ENCODE results near the gene AIF1L. TPM values are rescaled to one million over a fixed set of nuclear protein-coding genes. Genes with fewer than 3 reads are reported as not detected.

AIF1L gene
- polyA plus RNA-seq, 1 donor (not counting 4 experiments of a cell fraction or from before 2014, with no cell fraction given), result 1.5 TPM

DNA sequence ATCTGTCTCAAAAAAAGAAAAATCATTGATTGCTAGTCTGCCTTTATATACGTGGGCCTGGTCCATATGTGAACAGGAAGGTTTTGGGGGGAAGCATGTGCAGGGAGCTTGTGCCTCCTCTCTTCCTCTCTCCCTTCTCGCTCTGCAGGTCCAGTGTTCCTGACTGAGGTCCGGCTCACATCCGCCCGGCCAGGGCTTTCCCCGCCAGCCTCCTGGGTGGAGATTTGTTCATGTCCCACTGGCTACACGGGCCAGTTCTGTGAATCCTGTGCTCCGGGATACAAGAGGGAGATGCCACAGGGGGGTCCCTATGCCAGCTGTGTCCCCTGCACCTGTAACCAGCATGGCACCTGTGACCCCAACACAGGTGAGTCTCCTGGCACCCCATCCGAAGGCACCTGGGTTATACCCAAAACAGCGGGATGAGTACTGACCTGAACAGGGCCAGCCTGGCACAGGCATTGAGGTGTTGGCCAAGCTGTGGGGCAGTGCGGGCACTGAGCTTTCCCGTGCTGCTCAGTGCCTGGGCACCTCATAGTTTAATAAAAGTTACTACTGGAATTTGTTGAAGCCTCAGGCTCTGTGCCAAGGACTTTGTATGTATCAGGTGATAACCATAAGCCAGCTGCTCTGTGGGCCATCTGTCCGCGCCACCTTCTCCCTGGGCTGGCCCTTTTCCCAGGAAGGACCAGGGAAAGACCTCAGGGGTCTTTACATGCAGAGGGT is 39.4 kb upstream of the AIF1L start:
- FAIRE-seq, result no peak

DNA sequence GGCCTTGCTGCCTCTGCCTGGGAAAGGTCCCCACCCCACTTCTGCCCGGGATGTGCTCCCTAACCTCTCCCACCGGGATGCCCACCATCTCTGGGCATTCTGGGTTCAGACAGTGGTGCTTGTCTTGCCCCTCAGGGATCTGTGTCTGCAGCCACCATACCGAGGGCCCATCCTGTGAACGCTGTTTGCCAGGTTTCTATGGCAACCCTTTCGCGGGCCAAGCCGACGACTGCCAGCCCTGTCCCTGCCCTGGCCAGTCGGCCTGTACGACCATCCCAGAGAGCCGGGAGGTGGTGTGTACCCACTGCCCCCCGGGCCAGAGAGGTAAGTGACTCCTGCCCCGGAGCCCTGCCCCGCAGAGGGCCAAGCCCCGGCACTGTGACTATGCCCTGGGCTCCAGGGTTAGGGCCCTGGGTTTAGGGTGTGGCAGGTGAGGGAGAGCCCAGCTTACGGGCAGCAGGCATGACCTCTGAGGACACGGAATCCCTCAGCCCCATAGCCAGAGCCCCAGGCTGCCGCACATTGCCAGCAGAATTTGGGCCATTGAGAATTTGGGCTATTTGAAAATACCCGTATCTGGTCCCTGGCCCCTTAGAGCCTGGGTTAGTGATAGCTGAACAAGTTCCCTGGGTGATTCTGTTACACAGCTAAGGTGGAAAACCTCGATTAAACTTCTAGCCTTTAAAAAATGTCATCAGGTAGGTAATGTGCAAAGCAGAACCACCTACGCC is 35.3 kb upstream of the AIF1L start:
- dilution Hi-C loops (cut with MboI; ENCODE audit: extremely low pct_ligation_motif_present, low sequenced_read_pairs), result no loop called here
- H3K4me1 ChIP-seq (ENCODE audit: control insufficient read depth, extremely low read depth, insufficient read depth, low read length), result no peaks in the 10 kb centered on the region
- no peak for FAIRE-seq
- H3K4me3 ChIP-seq (ENCODE audit: control insufficient read depth in 2 of 3, extremely low read depth in 1 of 3, insufficient read depth in 2 of 3, low read depth in 1 of 3, low read length in 3 of 3), result no peak overlapping the region
- H3K27ac ChIP-seq (ENCODE audit: control insufficient read depth, insufficient read depth, low read length), result no peak overlapping the region
- no peaks in the 10 kb centered on the region for H4K20me1 ChIP-seq (ENCODE audit: control insufficient read depth, extremely low read depth, insufficient read depth, low read length)
- no peak for DNase-seq (ENCODE audit: low read depth, low spot score)
- TF ChIP-seq, protein P1, sequence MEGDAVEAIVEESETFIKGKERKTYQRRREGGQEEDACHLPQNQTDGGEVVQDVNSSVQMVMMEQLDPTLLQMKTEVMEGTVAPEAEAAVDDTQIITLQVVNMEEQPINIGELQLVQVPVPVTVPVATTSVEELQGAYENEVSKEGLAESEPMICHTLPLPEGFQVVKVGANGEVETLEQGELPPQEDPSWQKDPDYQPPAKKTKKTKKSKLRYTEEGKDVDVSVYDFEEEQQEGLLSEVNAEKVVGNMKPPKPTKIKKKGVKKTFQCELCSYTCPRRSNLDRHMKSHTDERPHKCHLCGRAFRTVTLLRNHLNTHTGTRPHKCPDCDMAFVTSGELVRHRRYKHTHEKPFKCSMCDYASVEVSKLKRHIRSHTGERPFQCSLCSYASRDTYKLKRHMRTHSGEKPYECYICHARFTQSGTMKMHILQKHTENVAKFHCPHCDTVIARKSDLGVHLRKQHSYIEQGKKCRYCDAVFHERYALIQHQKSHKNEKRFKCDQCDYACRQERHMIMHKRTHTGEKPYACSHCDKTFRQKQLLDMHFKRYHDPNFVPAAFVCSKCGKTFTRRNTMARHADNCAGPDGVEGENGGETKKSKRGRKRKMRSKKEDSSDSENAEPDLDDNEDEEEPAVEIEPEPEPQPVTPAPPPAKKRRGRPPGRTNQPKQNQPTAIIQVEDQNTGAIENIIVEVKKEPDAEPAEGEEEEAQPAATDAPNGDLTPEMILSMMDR (optimal IDR thresholded peaks at IDR 0.05 in 1 of 3, IDR thresholded peaks at IDR 0.05 in 1 of 3, conservative IDR thresholded peaks at IDR 0.05 in 1 of 3; ENCODE audit: extremely low read depth in 1 of 3, insufficient read depth in 2 of 3, low read length in 3 of 3), result no peak
- TF ChIP-seq EZH2 (IDR thresholded peaks at IDR 0.05; ENCODE audit: low read length), result no peak
- H3K9ac ChIP-seq (ENCODE audit: control insufficient read depth, extremely low read depth, insufficient read depth, low read length), result no peak overlapping the region
- H3K79me2 ChIP-seq (ENCODE audit: control insufficient read depth, insufficient read depth, low read length), result no peaks in the 10 kb centered on the region
- H3K27me3 ChIP-seq (ENCODE audit: control insufficient read depth, extremely low read depth, insufficient read depth, low read length), result peaks cover 5% of the 10 kb centered on the region
- no peaks in the 10 kb centered on the region for H3K36me3 ChIP-seq (ENCODE audit: control insufficient read depth in 2 of 2, extremely low read depth in 1 of 2, insufficient read depth in 2 of 2, low read length in 2 of 2)
- H3K4me2 ChIP-seq (ENCODE audit: control insufficient read depth, extremely low read depth, insufficient read depth, low read depth, low read length), result no peak overlapping the region
- H2AFZ ChIP-seq (ENCODE audit: control insufficient read depth, low read length), result no peak overlapping the region
- H3K9me3 ChIP-seq (ENCODE audit: control insufficient read depth, low read depth, low read length), result no peaks in the 10 kb centered on the region
- no peaks in the 10 kb centered on the region for H3K9me1 ChIP-seq (ENCODE audit: control insufficient read depth, extremely low read depth, insufficient read depth, low read length)

More for the DNA sequence above, 39.4 kb upstream of the AIF1L start:
- Histone ChIP-seq H2AFZ (ENCODE audit: control insufficient read depth, low read length) (no peak overlapping the region), H3K27ac (ENCODE audit: control insufficient read depth, insufficient read depth, low read length) (no peak overlapping the region), H4K20me1 (ENCODE audit: control insufficient read depth, extremely low read depth, insufficient read depth, low read length) (no peaks in the 10 kb centered on the region), H3K4me3 (ENCODE audit: control insufficient read depth in 2 of 3, extremely low read depth in 1 of 3, insufficient read depth in 2 of 3, low read depth in 1 of 3, low read length in 3 of 3) (no peak overlapping the region), H3K9me3 (ENCODE audit: control insufficient read depth, low read depth, low read length) (no peaks in the 10 kb centered on the region), H3K9me1 (ENCODE audit: control insufficient read depth, extremely low read depth, insufficient read depth, low read length) (no peaks in the 10 kb centered on the region), H3K36me3 (ENCODE audit: control insufficient read depth in 2 of 2, extremely low read depth in 1 of 2, insufficient read depth in 2 of 2, low read length in 2 of 2) (no peaks in the 10 kb centered on the region), H3K4me2 (ENCODE audit: control insufficient read depth, extremely low read depth, insufficient read depth, low read depth, low read length) (no peak overlapping the region), H3K79me2 (ENCODE audit: control insufficient read depth, insufficient read depth, low read length) (no peaks in the 10 kb centered on the region), H3K4me1 (ENCODE audit: control insufficient read depth, extremely low read depth, insufficient read depth, low read length) (no peaks in the 10 kb centered on the region), H3K9ac (ENCODE audit: control insufficient read depth, extremely low read depth, insufficient read depth, low read length) (no peak overlapping the region), H3K27me3 (ENCODE audit: control insufficient read depth, extremely low read depth, insufficient read depth, low read length) (peaks cover 6% of the 10 kb centered on the region)
- dilution Hi-C loops (cut with MboI; ENCODE audit: extremely low pct_ligation_motif_present, low sequenced_read_pairs), result no loop called here
- no peak for DNase-seq (ENCODE audit: low read depth, low spot score)
- TF ChIP-seq, protein P1 (optimal IDR thresholded peaks at IDR 0.05 in 1 of 3, IDR thresholded peaks at IDR 0.05 in 1 of 3, conservative IDR thresholded peaks at IDR 0.05 in 1 of 3; ENCODE audit: extremely low read depth in 1 of 3, insufficient read depth in 2 of 3, low read length in 3 of 3), result no peak
- TF ChIP-seq EZH2 (IDR thresholded peaks at IDR 0.05; ENCODE audit: low read length), result no peak
